Measurements from ENCODE around the gene SLC39A6.

DNA sequence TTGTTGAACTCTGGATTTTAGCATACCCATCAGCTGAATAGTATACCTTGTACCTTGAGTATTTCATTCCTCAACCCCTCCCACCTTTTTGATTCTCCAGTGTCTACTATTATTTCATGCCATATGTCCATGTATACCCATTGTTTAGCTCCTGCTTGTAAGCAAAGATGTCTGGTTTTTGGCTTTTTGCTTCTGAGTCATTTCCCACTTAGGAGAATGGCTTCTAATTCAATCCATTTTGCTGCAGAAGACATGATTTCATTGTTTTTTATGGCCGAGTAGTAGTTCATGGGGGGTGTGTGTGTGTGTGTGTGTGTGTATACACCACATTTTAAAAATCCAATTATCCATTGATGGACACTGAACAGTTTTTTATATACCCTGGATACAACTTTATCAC lies 33.8 kb upstream of the SLC39A6 start:
- TF ChIP-seq, protein P1, sequence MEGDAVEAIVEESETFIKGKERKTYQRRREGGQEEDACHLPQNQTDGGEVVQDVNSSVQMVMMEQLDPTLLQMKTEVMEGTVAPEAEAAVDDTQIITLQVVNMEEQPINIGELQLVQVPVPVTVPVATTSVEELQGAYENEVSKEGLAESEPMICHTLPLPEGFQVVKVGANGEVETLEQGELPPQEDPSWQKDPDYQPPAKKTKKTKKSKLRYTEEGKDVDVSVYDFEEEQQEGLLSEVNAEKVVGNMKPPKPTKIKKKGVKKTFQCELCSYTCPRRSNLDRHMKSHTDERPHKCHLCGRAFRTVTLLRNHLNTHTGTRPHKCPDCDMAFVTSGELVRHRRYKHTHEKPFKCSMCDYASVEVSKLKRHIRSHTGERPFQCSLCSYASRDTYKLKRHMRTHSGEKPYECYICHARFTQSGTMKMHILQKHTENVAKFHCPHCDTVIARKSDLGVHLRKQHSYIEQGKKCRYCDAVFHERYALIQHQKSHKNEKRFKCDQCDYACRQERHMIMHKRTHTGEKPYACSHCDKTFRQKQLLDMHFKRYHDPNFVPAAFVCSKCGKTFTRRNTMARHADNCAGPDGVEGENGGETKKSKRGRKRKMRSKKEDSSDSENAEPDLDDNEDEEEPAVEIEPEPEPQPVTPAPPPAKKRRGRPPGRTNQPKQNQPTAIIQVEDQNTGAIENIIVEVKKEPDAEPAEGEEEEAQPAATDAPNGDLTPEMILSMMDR (IDR thresholded peaks at IDR 0.05; ENCODE audit: extremely low read depth in 1 of 2, insufficient read depth in 1 of 2, low read depth in 1 of 2, low read length in 2 of 2), result no peak
- TF ChIP-seq POLR2AphosphoS5 (IDR thresholded peaks at IDR 0.05; ENCODE audit: insufficient read depth, low read depth, low read length) (no peak), POLR2A (IDR thresholded peaks at IDR 0.05; ENCODE audit: low read depth, low read length) (no peak), MYC (IDR thresholded peaks at IDR 0.05; ENCODE audit: low read depth, low read length) (no peak), JUN (IDR thresholded peaks at IDR 0.05; ENCODE audit: borderline replicate concordance, insufficient read depth, insufficient read length, low read depth) (peak; percentile 59)
